Mammary epithelial cell (primary cell): Measurements from ENCODE around the gene CCDC33.

ENCODE experiments used
- EZH2 ChIP-seq: IDR thresholded peaks from 2 replicates; pipeline ENCODE4 v1.6.1; 2012; ENCODE audit warnings: low read length, inconsistent platforms, borderline replicate concordance
- TF ChIP-seq, protein P1 (sequence below), 2 donors: IDR thresholded peaks in 1 of 2; conservative IDR thresholded peaks in 1 of 2; 2 replicates each; pipeline ENCODE4 v1.5.1; 2011 to 2012; ENCODE audit warnings: inconsistent platforms in 2 of 2, low read length in 2 of 2, mild to moderate bottlenecking in 2 of 2, control low read depth in 1 of 2, low read depth in 1 of 2; ENCODE audit not compliant: insufficient read depth in 1 of 2; ENCODE audit errors: extremely low read depth in 1 of 2

DNA sequence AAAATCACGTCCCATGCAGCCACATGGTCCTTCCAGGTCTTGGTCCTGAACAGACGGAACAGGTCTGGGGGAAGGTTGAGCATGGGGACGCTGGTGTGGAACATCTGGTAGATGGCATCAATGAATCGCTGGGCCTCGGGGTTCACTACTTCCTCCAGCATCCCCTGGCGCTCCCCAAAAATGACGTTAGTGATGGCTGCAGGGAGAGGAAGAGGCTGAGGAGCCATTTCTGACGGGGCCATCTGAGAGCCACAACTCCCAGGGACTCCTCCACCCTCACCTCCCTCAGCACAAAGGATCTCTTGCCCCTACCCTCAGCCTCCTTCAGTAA is 107.6 kb downstream of the CCDC33 start:
- TF ChIP-seq, protein P1, sequence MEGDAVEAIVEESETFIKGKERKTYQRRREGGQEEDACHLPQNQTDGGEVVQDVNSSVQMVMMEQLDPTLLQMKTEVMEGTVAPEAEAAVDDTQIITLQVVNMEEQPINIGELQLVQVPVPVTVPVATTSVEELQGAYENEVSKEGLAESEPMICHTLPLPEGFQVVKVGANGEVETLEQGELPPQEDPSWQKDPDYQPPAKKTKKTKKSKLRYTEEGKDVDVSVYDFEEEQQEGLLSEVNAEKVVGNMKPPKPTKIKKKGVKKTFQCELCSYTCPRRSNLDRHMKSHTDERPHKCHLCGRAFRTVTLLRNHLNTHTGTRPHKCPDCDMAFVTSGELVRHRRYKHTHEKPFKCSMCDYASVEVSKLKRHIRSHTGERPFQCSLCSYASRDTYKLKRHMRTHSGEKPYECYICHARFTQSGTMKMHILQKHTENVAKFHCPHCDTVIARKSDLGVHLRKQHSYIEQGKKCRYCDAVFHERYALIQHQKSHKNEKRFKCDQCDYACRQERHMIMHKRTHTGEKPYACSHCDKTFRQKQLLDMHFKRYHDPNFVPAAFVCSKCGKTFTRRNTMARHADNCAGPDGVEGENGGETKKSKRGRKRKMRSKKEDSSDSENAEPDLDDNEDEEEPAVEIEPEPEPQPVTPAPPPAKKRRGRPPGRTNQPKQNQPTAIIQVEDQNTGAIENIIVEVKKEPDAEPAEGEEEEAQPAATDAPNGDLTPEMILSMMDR (conservative IDR thresholded peaks at IDR 0.05 in 1 of 2, IDR thresholded peaks at IDR 0.05 in 1 of 2; ENCODE audit: extremely low read depth in 1 of 2, insufficient read depth in 1 of 2, low read depth in 1 of 2, low read length in 2 of 2), result no peak
- TF ChIP-seq EZH2, result no peak
